GM12878 (cell line): Measurements from ENCODE around the gene SIM2. TPM values are rescaled to one million over a fixed set of nuclear protein-coding genes. Genes with fewer than 3 reads are reported as not detected.

Source experiments
- ATAC-seq: fragments of 200-7000 bp; cut with Tn5 transposase; 3 replicates; pipeline ENCODE4 v1.9.1; 2020; ENCODE audit warnings: mild to moderate bottlenecking, moderate library complexity
- BruUV-seq: library from RNA; stranded (reverse); fragments of 400-500 nt; replicated peaks from 2 replicates; lab custom pipeline; 2021; lab: Mats Ljungman, UMichigan
- CTCF ChIA-PET: fragments of 300-600 bp; sonication (Branson Sonifier 250); formaldehyde crosslinking; extraction: SDS; loops from one replicate; lab custom pipeline; 2021; ENCODE audit warnings: inconsistent platforms; lab: Yijun Ruan, JAX
- POLR2A ChIA-PET: fragments of 350-600 bp; formaldehyde crosslinking; extraction: SDS; loops from one replicate; lab custom pipeline; 2021; ENCODE audit warnings: inconsistent platforms; lab: Charles Lee
- RAD21 ChIA-PET: fragments of 300-600 bp; sonication (Branson Sonifier 250); formaldehyde crosslinking; loops from one replicate; lab custom pipeline; 2023; ENCODE audit warnings: antibody characterized with exemption; ENCODE audit not compliant: unreplicated experiment; lab: Charles Lee
- SMC1A ChIA-PET: fragments of 300-600 bp; sonication (Branson Sonifier 250); formaldehyde crosslinking; loops from one replicate; lab custom pipeline; 2023; ENCODE audit not compliant: unreplicated experiment, uncharacterized antibody; lab: Charles Lee
- DNase-seq: peaks from one replicate; pipeline ENCODE4 v3.0.0-alpha.2; 2011; ENCODE audit warnings: low read depth, low spot score
- FAIRE-seq: peaks from 3 replicates; lab custom pipeline; 2011; peaks lifted over from hg19 to GRCh38; lab: Jason Lieb, UNC
- H2AFZ ChIP-seq: 2 replicates; pipeline ENCODE4 v1.6.0; 2011; ENCODE audit warnings: low read depth, low read length, control low read depth; ENCODE audit not compliant: control insufficient read depth
- H3K27ac ChIP-seq: 2 replicates; pipeline ENCODE4 v1.5.1; 2011; ENCODE audit warnings: control low read depth; ENCODE audit not compliant: control insufficient read depth, insufficient read depth
- H3K27me3 ChIP-seq, 2 experiments: replicated peaks in 1 of 2; 2 replicates each; pipeline versions ENCODE4 v1.6.0 to v1.6.1; 2011; ENCODE audit warnings: low read length in 1 of 2; ENCODE audit not compliant: control insufficient read depth in 2 of 2, insufficient read depth in 2 of 2
- H3K36me3 ChIP-seq, 2 experiments: 2 replicates each; pipeline ENCODE4 v1.5.1; 2011; ENCODE audit warnings: low read length in 1 of 2; ENCODE audit not compliant: control insufficient read depth in 2 of 2, insufficient read depth in 2 of 2
- H3K4me1 ChIP-seq: 2 replicates; pipeline ENCODE4 v1.6.1; 2011; ENCODE audit warnings: mild to moderate bottlenecking, low read length, moderate library complexity, mixed read lengths; ENCODE audit not compliant: control insufficient read depth, insufficient read depth
- H3K4me2 ChIP-seq: 2 replicates; pipeline ENCODE4 v1.6.0; 2011; ENCODE audit warnings: control low read depth; ENCODE audit not compliant: control insufficient read depth, insufficient read depth
- H3K4me3 ChIP-seq: fragments of 200-600 bp; sonication (generic); 2 replicates; pipeline ENCODE4 v1.5.1; 2016
- H3K79me2 ChIP-seq: 2 replicates; pipeline ENCODE4 v1.6.0; 2011; ENCODE audit warnings: low read length; ENCODE audit not compliant: control insufficient read depth, insufficient read depth
- H3K9ac ChIP-seq: 2 replicates; pipeline ENCODE4 v1.8.0; 2011; ENCODE audit warnings: low read length, control low read depth, mixed read lengths; ENCODE audit not compliant: control insufficient read depth, insufficient read depth
- H3K9me3 ChIP-seq: replicated peaks from 3 replicates; pipeline ENCODE4 v1.5.1; 2011; ENCODE audit warnings: mild to moderate bottlenecking, low read length; ENCODE audit not compliant: control insufficient read depth, insufficient read depth
- H4K20me1 ChIP-seq: 2 replicates; pipeline ENCODE4 v1.6.0; 2011; ENCODE audit not compliant: control insufficient read depth, insufficient read depth
- ASH2L ChIP-seq: fragments of 300-600, 200-600 bp; sonication (generic); IDR thresholded peaks from 2 replicates; pipeline ENCODE4 v1.6.1; 2017; ENCODE audit warnings: low read depth, mild to moderate bottlenecking, borderline replicate concordance
- BRCA1 ChIP-seq: IDR thresholded peaks from 2 replicates; pipeline ENCODE4 v1.6.1; 2011; ENCODE audit warnings: low read depth, low read length, improper control_type of control experiment
- CEBPB ChIP-seq, 2 experiments: fragments of 150-350 bp in 1 of 2; IDR thresholded peaks; 2 replicates each; pipeline ENCODE4 v1.6.1; 2012 to 2014; ENCODE audit warnings: low read depth in 2 of 2, low read length in 2 of 2, borderline replicate concordance in 1 of 2, inconsistent platforms in 1 of 2
- EED ChIP-seq: sonication (generic); IDR thresholded peaks from 2 replicates; pipeline ENCODE4 v1.6.1; 2016; ENCODE audit warnings: antibody characterized with exemption, low read depth
- HDGF ChIP-seq: fragments of 450-650 bp; IDR thresholded peaks from 2 replicates; pipeline ENCODE4 v1.6.1; 2016; ENCODE audit warnings: antibody characterized with exemption
- IRF4 ChIP-seq: IDR thresholded peaks from 2 replicates; pipeline ENCODE4 v1.6.1; 2011; ENCODE audit warnings: low read depth, low read length
- MTA2 ChIP-seq: fragments of 450-650 bp; IDR thresholded peaks from 2 replicates; pipeline ENCODE4 v1.6.1; 2016; ENCODE audit warnings: low read depth, mild to moderate bottlenecking, moderate library complexity
- POU2F2 ChIP-seq: IDR thresholded peaks from 3 replicates; pipeline ENCODE4 v1.6.1; 2011; ENCODE audit warnings: low read depth, mild to moderate bottlenecking, low read length, borderline replicate concordance
- RAD21 ChIP-seq: IDR thresholded peaks from 2 replicates; pipeline ENCODE4 v1.6.1; 2011; ENCODE audit warnings: mild to moderate bottlenecking, low read depth, low read length, moderate library complexity; ENCODE audit not compliant: insufficient read depth
- SRF ChIP-seq, 2 experiments: IDR thresholded peaks; 2 replicates each; pipeline ENCODE4 v1.6.1; 2011; ENCODE audit warnings: low read depth in 2 of 2, low read length in 2 of 2, mild to moderate bottlenecking in 1 of 2, moderate library complexity in 1 of 2
- ZNF217 ChIP-seq: fragments of 450-650 bp; IDR thresholded peaks from 2 replicates; pipeline ENCODE4 v1.6.1; 2017; ENCODE audit warnings: antibody characterized with exemption, mild to moderate bottlenecking
- WGBS: methylation state at CpG from one replicate; pipeline ENCODE4 v1.1.6; 2016; ENCODE audit warnings: low lambda C conversion rate; ENCODE audit not compliant: insufficient replicate concordance, insufficient coverage; ENCODE audit errors: missing lambda C conversion rate; 5-methylcytosine and 5-hydroxymethylcytosine counted together
- in situ Hi-C: fragments of 300-500 bp; cut with MboI; formaldehyde crosslinking; loops from 9 replicates; pipeline ENCODE4 v1.14.3; 2018; ENCODE audit warnings: mixed read lengths
- intact Hi-C: fragments of 100-400 bp; cut with micrococcal nuclease; formaldehyde crosslinking; loops from one replicate; pipeline ENCODE4 v1.14.2; 2022; ENCODE audit not compliant: unreplicated experiment
- polyA plus RNA-seq, 11 experiments: library from polyadenylated mRNA; depleted of rRNA in 4 of 11; unstranded in 6 of 11; stranded (reverse) in 5 of 11; fragments of >200 nt; fragmentation: Nextera tagmentation in 4 of 11; fragmentation: Illumina TruSeq in 1 of 11; extraction: Ambion mirVana in 4 of 11; extraction: Trizol in 1 of 11; gene quantifications; 1 replicate in 1 of 11; 2 replicates in 10 of 11; pipeline versions ENCODE4 v1.2.1 to v1.2.3, GENCODE V29; 2011 to 2016; ENCODE audit warnings: inconsistent platforms in 2 of 11, missing spikeins in 2 of 11, low read depth in 1 of 11
- total RNA-seq, 4 experiments: library from RNA; depleted of rRNA in 3 of 4; stranded (reverse); fragments of >200 nt in 3 of 4; fragmentation: Illumina TruSeq in 1 of 4; extraction: Trizol in 1 of 4; gene quantifications; 2 replicates each; pipeline versions ENCODE4 v1.2.1 to v1.2.3, GENCODE V29; 2013 to 2021
- TF ChIP-seq, protein P1 (sequence below): IDR thresholded peaks from 2 replicates; pipeline ENCODE4 v1.6.1; 2012; ENCODE audit warnings: low read length, inconsistent platforms
- TF ChIP-seq, protein P2 (sequence below): fragments of 150-350 bp; IDR thresholded peaks from 2 replicates; pipeline ENCODE4 v1.6.1; 2014; ENCODE audit warnings: mild to moderate bottlenecking, low read depth, low read length

Gene SIM2
- total and polyA plus RNA-seq, 10 of the 15 experiments (the other 5 are each of a cell fraction or from before 2014, with no cell fraction given): 0.02 to 0.15 (median 0.05) TPM; not detected in 7

DNA sequence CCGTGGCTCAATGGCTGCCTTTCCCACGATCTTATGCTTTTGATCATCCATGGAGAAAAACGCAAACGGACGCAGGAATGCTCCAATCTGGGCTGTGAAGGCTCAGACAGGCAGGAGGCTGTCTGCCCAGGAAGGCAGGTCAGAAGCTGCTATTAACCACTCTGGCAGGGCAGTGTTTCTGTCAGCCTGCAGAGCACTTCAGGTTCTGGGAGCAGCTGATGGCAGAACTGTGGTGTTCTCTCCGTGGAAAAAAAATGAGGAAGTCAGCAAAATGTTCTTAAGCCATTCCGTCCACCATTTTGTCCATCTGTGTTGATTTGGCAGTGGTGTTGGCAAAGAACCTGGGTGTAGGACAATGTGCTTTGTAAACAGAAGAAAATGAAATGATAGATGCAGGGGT is 91.7 kb downstream of the SIM2 start:
- no peak for FAIRE-seq
- no peaks in the 10 kb centered on the region for H4K20me1 ChIP-seq
- RAD21 ChIA-PET: no interaction called here

More for the DNA sequence above, 91.7 kb downstream of the SIM2 start:
- SMC1A ChIA-PET: no interaction called here
- no peak for DNase-seq
- CTCF ChIA-PET: interaction anchor here (0.6 kb wide), 1 partner anchor 133 kb away, joined by 3 read pairs; no protein-coding TSS in a partner anchor
- no peaks in the 10 kb centered on the region for H3K79me2 ChIP-seq
- H3K9me3 ChIP-seq: no peaks in the 10 kb centered on the region
- BruUV-seq: no TSS peak
- WGBS: 74% methylated on average over 7 of the region's 7 CpGs
- H3K36me3 ChIP-seq: no peaks in the 10 kb centered on the region
- in situ Hi-C loops (no loop called here), intact Hi-C loops (no loop called here)
- TF ChIP-seq BRCA1: no peak
- TF ChIP-seq MTA2: no peak
- TF ChIP-seq SRF (IDR thresholded peaks at IDR 0.05; ENCODE audit: low read depth in 2 of 2, low read length in 2 of 2): no peak
- no peak for TF ChIP-seq IRF4
- TF ChIP-seq POU2F2: no peak
- no peak for TF ChIP-seq ASH2L
- TF ChIP-seq, protein P1, sequence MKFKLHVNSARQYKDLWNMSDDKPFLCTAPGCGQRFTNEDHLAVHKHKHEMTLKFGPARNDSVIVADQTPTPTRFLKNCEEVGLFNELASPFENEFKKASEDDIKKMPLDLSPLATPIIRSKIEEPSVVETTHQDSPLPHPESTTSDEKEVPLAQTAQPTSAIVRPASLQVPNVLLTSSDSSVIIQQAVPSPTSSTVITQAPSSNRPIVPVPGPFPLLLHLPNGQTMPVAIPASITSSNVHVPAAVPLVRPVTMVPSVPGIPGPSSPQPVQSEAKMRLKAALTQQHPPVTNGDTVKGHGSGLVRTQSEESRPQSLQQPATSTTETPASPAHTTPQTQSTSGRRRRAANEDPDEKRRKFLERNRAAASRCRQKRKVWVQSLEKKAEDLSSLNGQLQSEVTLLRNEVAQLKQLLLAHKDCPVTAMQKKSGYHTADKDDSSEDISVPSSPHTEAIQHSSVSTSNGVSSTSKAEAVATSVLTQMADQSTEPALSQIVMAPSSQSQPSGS: no peak
- TF ChIP-seq, protein P2, sequence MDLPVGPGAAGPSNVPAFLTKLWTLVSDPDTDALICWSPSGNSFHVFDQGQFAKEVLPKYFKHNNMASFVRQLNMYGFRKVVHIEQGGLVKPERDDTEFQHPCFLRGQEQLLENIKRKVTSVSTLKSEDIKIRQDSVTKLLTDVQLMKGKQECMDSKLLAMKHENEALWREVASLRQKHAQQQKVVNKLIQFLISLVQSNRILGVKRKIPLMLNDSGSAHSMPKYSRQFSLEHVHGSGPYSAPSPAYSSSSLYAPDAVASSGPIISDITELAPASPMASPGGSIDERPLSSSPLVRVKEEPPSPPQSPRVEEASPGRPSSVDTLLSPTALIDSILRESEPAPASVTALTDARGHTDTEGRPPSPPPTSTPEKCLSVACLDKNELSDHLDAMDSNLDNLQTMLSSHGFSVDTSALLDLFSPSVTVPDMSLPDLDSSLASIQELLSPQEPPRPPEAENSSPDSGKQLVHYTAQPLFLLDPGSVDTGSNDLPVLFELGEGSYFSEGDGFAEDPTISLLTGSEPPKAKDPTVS: no peak
- no peak for TF ChIP-seq EED
- no peak for TF ChIP-seq CEBPB (IDR thresholded peaks at IDR 0.05; ENCODE audit: borderline replicate concordance in 1 of 2, low read depth in 2 of 2, low read length in 2 of 2)
- no peak for TF ChIP-seq ZNF217
- TF ChIP-seq HDGF: no peak
- TF ChIP-seq RAD21: no peak
- H2AFZ ChIP-seq: no peak overlapping the region
- POLR2A ChIA-PET: no interaction called here
- H3K27ac ChIP-seq: no peak overlapping the region
- H3K4me3 ChIP-seq: no peak overlapping the region
- H3K4me2 ChIP-seq: no peak overlapping the region
- ATAC-seq: no peak
- no peaks in the 10 kb centered on the region for H3K4me1 ChIP-seq
- no peak overlapping the region for H3K9ac ChIP-seq
- no peaks in the 10 kb centered on the region for H3K27me3 ChIP-seq
